ENCODE measurements around the gene POLR2C.

DNA sequence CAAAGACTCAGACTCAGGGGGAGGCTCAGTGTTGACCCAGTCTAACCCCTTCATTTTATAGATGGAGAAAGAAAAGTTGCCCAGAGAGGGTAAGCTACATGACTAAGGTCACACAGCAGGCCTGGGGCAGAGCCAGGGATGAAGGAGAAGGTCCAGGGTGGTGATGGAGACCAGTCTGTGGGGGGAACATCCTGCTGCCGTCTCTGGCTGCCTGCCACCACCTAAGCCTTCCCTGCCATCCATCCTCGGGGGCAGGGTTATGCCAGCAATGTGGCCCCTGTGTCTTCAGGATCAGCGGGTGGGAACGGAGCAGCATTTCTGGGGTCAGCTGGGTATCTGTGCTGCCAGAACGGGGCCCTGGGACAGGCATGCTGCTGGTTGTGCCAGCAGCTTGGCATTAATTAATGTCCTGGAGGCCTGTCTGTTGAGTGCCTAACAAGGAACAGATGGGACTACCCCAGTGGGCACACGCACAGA, 18.3 kb downstream of the POLR2C start:
- TF ChIP-seq CTCF (IDR thresholded peaks at IDR 0.05): no peak
- no peak for TF ChIP-seq POLR2A (IDR thresholded peaks at IDR 0.05)

Measured in body of pancreas (tissue), 4 donors.